Thoracic aorta (tissue), 2 donors: ENCODE data around the gene FAM83E. TPM values are rescaled to one million over a fixed set of nuclear protein-coding genes. Genes with fewer than 3 reads are reported as not detected.

Experiments
- ATAC-seq: fragments of 150-250 bp; one replicate; pipeline ENCODE4 v1.8.0; 2017; ENCODE audit warnings: low read depth; ENCODE audit not compliant: insufficient number of reproducible peaks, low FRiP score
- DNase-seq: peaks from one replicate; pipeline ENCODE4 v3.0.0-alpha.2; 2020; ENCODE audit warnings: low spot score
- H3K27ac ChIP-seq, 2 donors: fragments of 200-600 bp; sonication (generic); 1 replicate in 1 of 2; 2 replicates in 1 of 2; pipeline ENCODE4 v1.5.1; 2016; ENCODE audit warnings: mild to moderate bottlenecking in 2 of 2, moderate library complexity in 2 of 2
- H3K27me3 ChIP-seq: fragments of 200-600 bp; sonication (generic); replicated peaks from 2 replicates; pipeline ENCODE4 v1.6.0; 2016; ENCODE audit warnings: mild to moderate bottlenecking; ENCODE audit not compliant: insufficient read depth
- H3K36me3 ChIP-seq: fragments of 200-600 bp; sonication (generic); one replicate; pipeline ENCODE4 v1.5.1; 2016
- H3K4me1 ChIP-seq, 2 donors: fragments of 200-600 bp; sonication (generic); 1 replicate in 1 of 2; 2 replicates in 1 of 2; pipeline versions ENCODE4 v1.5.1 to v1.6.0; 2016; ENCODE audit warnings: low read depth in 2 of 2, mild to moderate bottlenecking in 1 of 2; ENCODE audit not compliant: control insufficient read depth in 1 of 2
- H3K4me3 ChIP-seq: fragments of 200-600 bp; sonication (generic); 2 replicates; pipeline ENCODE4 v1.5.1; 2016; ENCODE audit warnings: mild to moderate bottlenecking
- H3K9me3 ChIP-seq: fragments of 200-600 bp; sonication (generic); 2 replicates; pipeline ENCODE4 v1.5.1; 2016
- total RNA-seq, 2 donors: library from RNA; depleted of rRNA; stranded (reverse); fragments of >200 nt; gene quantifications; one replicate each; pipeline versions ENCODE4 v1.1.0 to v1.2.3, GENCODE V29; 2016
- TF ChIP-seq, protein P1 (sequence below): fragments of 200-600 bp; sonication (generic); IDR thresholded peaks from one replicate; pipeline ENCODE4 v1.5.1; 2019; ENCODE audit warnings: antibody characterized with exemption

The FAM83E gene
- total RNA-seq, 2 donors from 2014 or later = 2.0 TPM; not detected in 1

DNA sequence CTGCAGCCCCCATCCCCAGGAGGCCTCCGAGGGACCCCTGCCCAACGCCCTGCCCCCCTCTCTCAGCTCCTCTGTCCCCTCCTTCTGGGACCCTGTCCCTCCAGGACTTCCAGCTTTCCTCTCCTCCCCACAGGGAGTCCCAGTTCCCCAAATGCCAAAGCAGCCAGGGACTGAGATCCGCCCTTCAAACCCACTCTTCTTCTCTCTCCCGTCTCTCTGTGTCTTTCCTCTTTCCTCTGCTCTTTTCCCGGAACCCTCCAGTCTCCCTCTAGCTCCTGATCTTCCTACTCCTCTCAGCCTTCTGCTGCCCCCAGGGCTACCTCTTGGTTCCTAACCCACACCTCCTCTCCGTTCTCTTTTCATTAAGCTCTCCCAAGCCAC is 30.7 kb upstream of the FAM83E start:
- H3K9me3 ChIP-seq = no peaks in the 10 kb centered on the region
- DNase-seq = no peak
- TF ChIP-seq, protein P1, sequence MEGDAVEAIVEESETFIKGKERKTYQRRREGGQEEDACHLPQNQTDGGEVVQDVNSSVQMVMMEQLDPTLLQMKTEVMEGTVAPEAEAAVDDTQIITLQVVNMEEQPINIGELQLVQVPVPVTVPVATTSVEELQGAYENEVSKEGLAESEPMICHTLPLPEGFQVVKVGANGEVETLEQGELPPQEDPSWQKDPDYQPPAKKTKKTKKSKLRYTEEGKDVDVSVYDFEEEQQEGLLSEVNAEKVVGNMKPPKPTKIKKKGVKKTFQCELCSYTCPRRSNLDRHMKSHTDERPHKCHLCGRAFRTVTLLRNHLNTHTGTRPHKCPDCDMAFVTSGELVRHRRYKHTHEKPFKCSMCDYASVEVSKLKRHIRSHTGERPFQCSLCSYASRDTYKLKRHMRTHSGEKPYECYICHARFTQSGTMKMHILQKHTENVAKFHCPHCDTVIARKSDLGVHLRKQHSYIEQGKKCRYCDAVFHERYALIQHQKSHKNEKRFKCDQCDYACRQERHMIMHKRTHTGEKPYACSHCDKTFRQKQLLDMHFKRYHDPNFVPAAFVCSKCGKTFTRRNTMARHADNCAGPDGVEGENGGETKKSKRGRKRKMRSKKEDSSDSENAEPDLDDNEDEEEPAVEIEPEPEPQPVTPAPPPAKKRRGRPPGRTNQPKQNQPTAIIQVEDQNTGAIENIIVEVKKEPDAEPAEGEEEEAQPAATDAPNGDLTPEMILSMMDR = no peak
- H3K27me3 ChIP-seq = no peaks in the 10 kb centered on the region
- peaks cover 6 to 17% of the 10 kb centered on the region in 2 donors for H3K4me1 ChIP-seq
- peak overlapping the region; percentile 85 to 88 for H3K27ac ChIP-seq
- H3K36me3 ChIP-seq = no peaks in the 10 kb centered on the region
- no peak for ATAC-seq
- peak overlapping the region; percentile 84 for H3K4me3 ChIP-seq

DNA sequence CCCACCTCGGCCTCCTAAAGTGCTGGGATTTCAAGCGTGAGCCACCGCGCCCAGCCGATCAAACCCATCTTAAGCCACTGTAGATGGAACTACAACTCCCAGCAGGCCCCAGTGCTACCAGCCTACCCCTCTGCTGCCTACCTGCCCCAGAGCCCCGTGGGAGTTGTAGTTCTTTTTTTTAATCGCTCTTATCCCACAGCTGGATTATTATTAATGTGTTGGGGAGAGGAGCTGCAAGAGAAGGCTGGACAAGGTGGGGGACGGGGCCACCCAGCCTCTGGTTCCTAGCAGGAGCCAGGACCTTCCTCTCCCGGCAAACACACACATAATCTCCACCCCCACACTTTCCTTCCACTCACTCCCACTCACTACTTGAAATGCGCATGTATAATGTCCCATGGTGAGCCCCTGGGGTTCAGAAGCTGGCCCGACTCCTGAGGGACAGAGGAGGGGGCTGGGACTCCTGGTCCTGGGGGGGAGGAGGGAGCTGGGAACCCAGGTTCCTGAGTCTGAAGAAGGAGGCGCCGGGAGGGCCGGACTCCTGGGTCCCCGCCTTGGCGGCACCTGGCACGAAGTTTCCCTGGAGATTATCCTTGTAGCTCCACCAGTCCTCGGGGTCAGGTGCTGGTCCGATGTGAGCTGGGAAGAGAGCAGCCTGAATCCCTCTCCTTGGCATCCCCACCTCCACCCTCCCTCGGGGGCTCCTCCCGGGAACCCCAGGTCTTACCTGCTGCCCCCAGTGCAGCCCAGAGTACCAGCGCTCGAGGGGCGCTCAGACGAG is 30.2 kb upstream of the FAM83E start:
- H3K4me3 ChIP-seq = peak overlapping the region; percentile 84
- H3K9me3 ChIP-seq = no peaks in the 10 kb centered on the region
- peaks cover 6 to 17% of the 10 kb centered on the region in 2 donors for H3K4me1 ChIP-seq
- TF ChIP-seq, protein P1 = no peak
- no peak for DNase-seq
- no peaks in the 10 kb centered on the region for H3K27me3 ChIP-seq
- ATAC-seq = peak; percentile 5
- peak overlapping the region; percentile 85 to 88 for H3K27ac ChIP-seq
- no peaks in the 10 kb centered on the region for H3K36me3 ChIP-seq

DNA sequence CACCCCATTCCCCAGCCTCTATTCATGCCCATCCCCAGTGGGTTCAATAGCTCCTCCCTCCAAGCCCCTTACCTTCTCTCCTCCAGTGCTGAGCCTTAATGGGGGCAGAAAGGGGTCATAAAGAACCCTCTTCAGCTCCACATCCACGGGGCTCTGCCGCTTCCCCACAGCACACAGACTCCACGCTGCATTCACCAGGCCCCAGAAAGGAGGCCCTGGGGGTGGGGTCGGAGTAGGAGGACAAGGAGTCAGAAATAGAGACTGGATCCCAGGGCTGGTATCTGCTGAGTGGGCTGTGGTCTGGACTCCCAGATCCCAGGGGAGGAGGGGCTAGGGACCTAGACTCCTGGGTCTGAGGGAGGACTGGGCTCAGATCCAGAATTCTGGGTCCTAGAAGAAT is 29.5 kb upstream of the FAM83E start:
- no peak for DNase-seq
- H3K4me3 ChIP-seq = peak overlapping the region; percentile 84
- TF ChIP-seq, protein P1 = no peak
- H3K9me3 ChIP-seq = no peaks in the 10 kb centered on the region
- no peak overlapping the region for H3K27ac ChIP-seq
- H3K27me3 ChIP-seq = no peaks in the 10 kb centered on the region
- no peaks in the 10 kb centered on the region for H3K36me3 ChIP-seq
- no peak for ATAC-seq
- peaks cover 6 to 17% of the 10 kb centered on the region in 2 donors for H3K4me1 ChIP-seq

DNA sequence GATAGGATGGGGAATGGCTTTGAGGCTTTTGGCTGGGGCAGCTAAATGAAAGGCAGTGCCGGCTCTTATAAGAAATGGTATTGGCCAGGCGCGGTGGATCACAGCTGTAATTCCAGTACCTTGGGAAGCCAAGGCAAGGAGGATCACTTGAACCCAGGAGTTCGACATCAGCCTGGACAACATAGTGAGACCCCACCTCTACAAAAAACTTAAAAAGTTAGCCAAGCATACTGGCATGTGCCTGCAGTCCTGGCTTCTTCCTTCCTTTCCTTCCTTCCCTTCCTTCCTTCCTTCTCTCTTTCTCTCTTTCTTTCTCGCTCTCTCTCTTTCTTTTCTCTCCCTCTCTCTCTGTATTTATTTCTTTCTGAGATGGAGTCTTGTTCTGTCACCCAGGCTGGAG is 28.0 kb upstream of the FAM83E start:
- no peak overlapping the region for H3K27ac ChIP-seq
- no peaks in the 10 kb centered on the region for H3K36me3 ChIP-seq
- H3K4me1 ChIP-seq = peaks cover 11 to 24% of the 10 kb centered on the region in 2 donors
- TF ChIP-seq, protein P1 = no peak
- no peaks in the 10 kb centered on the region for H3K9me3 ChIP-seq
- no peak for DNase-seq
- H3K27me3 ChIP-seq = no peaks in the 10 kb centered on the region
- no peak overlapping the region for H3K4me3 ChIP-seq
- no peak for ATAC-seq

DNA sequence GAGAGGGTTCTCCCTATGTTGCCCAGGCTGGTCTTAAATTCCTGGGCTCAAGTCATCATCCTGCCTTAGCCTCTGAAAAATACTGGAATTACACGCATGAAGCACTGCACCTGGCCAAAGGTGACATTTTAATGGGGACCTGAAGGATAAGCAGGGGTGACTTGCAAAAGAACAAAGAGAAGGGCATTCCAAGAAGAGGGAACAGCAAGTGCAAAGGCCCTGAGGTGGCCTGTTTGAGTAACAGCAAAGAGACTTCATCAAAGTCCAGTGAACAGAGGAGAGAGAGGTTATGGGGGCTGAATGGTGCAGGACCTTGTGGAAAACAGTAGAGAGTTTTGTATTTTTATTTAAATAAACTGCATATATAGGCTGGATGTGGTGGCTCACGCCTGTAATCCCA is 27.0 kb upstream of the FAM83E start:
- TF ChIP-seq, protein P1 = no peak
- Histone ChIP-seq H3K27ac (no peak overlapping the region), H3K27me3 (no peaks in the 10 kb centered on the region), H3K9me3 (no peaks in the 10 kb centered on the region), H3K4me3 (no peak overlapping the region), H3K4me1 (peaks cover 11 to 25% of the 10 kb centered on the region in 2 donors), H3K36me3 (no peaks in the 10 kb centered on the region)
- DNase-seq = no peak
- ATAC-seq = no peak
